Mononuclear cell (primary cell): ENCODE results near the gene TWSG1. TPM values are rescaled to one million over a fixed set of nuclear protein-coding genes. Genes with fewer than 3 reads are reported as not detected.
A peak's percentile ranks its signal among the peaks of the same experiment; 100 is the strongest.

ENCODE experiments used
- H3K27me3 ChIP-seq: 2 replicates; pipeline ENCODE4 v1.6.0; 2011; ENCODE audit warnings: low read length, control low read depth; ENCODE audit not compliant: insufficient read depth
- H3K4me1 ChIP-seq: 2 replicates; pipeline ENCODE4 v1.5.1; 2011; ENCODE audit warnings: mild to moderate bottlenecking, low read length, control low read depth; ENCODE audit not compliant: insufficient read depth
- H3K4me3 ChIP-seq: 2 replicates; pipeline ENCODE4 v1.5.1; 2011; ENCODE audit warnings: mild to moderate bottlenecking, low read length, moderate library complexity
- H3K9me3 ChIP-seq: 2 replicates; pipeline ENCODE4 v1.5.1; 2011; ENCODE audit warnings: low read depth, mild to moderate bottlenecking, control low read depth, low read length
- total RNA-seq: library from RNA; depleted of rRNA; stranded (reverse); fragments of >200 nt; gene quantifications from one replicate; pipeline ENCODE4 v1.2.3, GENCODE V29; 2012

TWSG1 gene
- total RNA-seq, 1 donor, result 9.2 TPM

DNA sequence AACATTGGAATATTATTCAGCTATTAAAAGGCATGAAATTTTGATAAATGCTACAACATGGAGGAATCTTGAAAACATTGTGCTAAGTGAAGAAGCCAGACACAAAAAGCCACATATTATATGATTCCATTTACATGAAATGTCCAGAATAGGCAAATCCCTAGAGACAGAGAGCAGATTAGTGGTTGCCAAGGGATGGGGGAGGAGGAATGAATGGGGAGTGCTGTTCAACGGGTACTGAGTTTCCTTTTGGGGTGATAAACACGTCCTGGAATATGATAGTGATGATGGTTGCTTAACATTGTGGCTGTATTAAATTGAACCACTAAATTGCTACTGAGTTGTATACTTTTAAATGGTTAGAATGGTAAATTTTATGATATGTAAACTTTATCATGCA, 8.9 kb upstream of the TWSG1 start:
- Histone ChIP-seq H3K4me1 (no peaks in the 10 kb centered on the region), H3K9me3 (no peaks in the 10 kb centered on the region), H3K27me3 (no peaks in the 10 kb centered on the region), H3K4me3 (no peak overlapping the region)

DNA sequence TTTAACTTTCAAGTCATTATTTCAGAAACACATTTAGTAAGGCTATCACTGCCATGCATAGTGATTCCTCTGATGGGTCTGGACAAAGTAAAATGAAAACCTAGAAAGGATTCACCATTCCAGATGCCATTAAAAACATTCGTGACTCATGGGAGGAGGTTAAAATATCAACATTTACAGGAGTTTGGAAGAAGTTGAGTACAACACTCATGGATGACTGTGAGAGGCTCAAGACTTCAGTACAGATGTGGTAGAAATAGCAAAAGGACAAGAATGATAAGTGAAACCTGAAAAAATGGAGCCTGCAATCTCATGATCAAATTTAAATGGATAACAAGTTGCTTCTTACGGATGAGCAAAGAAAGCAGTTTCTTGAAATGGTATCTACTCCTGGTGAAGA, 5.8 kb upstream of the TWSG1 start:
- peaks cover 4% of the 10 kb centered on the region for H3K27me3 ChIP-seq
- peaks cover 3% of the 10 kb centered on the region for H3K4me1 ChIP-seq
- no peak overlapping the region for H3K4me3 ChIP-seq
- no peaks in the 10 kb centered on the region for H3K9me3 ChIP-seq

DNA sequence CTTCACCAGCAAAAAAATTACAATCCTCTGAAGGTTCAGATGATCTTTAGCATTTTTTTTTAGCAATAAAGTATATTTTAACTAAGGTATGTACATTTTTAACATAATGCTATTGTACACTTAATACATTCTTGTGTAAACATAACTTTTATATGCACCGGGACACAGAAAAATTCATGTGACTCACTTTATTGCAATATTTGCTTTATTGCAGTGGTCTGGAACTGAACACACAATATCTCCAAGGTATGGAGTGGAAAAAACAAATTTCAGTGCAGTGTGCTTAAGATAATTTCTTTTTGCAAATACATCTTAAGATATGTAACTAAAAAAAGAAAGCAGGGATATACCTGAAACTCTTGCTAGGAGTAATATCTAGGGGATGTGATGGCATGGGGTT, 5.1 kb upstream of the TWSG1 start:
- H3K4me3 ChIP-seq, result no peak overlapping the region
- peaks cover 7% of the 10 kb centered on the region for H3K4me1 ChIP-seq
- no peaks in the 10 kb centered on the region for H3K9me3 ChIP-seq
- peaks cover 4% of the 10 kb centered on the region for H3K27me3 ChIP-seq

DNA sequence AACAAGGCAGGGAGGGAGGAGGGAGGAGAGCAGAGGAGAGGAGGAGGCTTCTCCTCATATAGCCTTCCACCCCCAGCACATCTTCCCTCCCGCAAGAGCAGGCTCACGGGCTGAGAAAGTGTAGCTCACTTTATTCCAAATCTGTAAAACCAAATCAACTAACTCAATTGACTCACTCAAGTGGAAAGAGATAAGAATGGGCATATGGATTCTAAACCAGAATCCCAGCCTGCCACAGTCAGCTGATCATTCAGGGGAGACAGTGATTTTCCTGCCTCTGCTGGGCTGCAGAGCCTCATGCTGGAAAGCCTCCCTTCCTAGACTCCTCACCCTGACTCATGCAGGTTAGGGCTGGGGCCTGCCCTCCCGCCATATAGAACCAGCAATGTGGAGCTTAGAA, 4.2 kb upstream of the TWSG1 start:
- Histone ChIP-seq H3K27me3 (peaks cover 4% of the 10 kb centered on the region), H3K4me1 (peaks cover 12% of the 10 kb centered on the region), H3K4me3 (no peak overlapping the region), H3K9me3 (no peaks in the 10 kb centered on the region)

GRCh38 chr18:9333441-9334328, 888 bp upstream of the TWSG1 start:
- no peaks in the 10 kb centered on the region for H3K9me3 ChIP-seq
- peaks cover 4% of the 10 kb centered on the region for H3K27me3 ChIP-seq
- peaks cover 17% of the 10 kb centered on the region for H3K4me1 ChIP-seq
- H3K4me3 ChIP-seq, result peak overlapping the region; percentile 54

DNA sequence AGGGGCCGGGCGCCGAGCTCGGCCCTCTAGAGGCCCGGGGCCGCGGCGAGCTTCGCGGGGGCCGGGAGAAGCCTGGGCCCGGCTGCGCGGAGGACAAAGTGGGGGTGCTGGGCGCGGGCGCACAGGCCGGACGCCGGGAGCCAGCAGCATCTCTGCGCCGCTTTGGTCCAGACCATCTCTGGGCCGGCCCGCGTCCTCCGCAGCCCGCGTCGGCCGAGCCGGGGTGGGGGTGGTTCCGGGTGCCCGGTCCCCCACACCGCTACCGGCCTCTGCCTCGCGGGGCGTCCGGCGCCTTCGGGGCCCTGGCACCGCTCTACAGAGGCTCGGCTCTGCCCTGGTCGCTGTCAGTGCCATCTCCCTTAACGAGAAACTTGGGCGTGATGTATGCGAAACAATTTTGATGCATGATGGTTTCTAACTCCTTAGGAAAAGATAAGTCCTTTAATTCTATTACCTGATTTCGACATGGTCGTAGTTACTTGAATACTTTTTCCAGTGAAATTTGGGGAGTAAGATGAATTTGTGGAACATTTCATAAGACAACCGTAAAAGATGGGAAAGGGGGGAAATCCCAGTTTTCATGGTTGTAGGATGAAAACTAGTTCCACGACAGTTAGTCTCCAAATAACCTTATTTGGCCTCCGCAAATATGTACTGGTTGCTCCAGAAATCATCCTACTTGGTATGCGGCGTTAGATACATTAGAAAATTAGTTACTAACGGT, 562 bp downstream of the TWSG1 start:
- H3K27me3 ChIP-seq, result peaks cover 4% of the 10 kb centered on the region
- peak overlapping the region; percentile 65 for H3K4me3 ChIP-seq
- H3K9me3 ChIP-seq, result no peaks in the 10 kb centered on the region
- H3K4me1 ChIP-seq, result peaks cover 17% of the 10 kb centered on the region

DNA sequence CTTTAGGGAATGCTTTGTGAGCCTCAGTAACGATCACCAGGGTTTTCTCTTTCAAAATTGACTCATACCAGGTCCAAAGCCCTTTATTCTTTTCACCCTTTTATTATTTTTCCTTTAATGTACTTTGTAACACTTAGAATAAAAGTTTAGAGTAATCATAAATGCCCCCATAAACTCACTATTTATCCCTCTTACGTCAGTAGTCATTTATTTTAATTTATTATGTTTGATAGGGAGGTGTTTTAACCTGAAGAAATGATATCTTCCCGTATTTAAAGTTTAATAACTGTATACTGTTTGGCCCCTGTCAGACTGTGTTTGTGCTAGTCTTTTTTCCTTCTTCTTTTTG, 1.1 kb downstream of the TWSG1 start:
- peak overlapping the region; percentile 65 for H3K4me3 ChIP-seq
- peaks cover 4% of the 10 kb centered on the region for H3K27me3 ChIP-seq
- H3K9me3 ChIP-seq, result no peaks in the 10 kb centered on the region
- peaks cover 17% of the 10 kb centered on the region for H3K4me1 ChIP-seq

- no peaks in the 10 kb centered on the region for H3K9me3 ChIP-seq
- H3K27me3 ChIP-seq, result peaks cover 4% of the 10 kb centered on the region
- no peak overlapping the region for H3K4me3 ChIP-seq
- H3K4me1 ChIP-seq, result peaks cover 17% of the 10 kb centered on the region
Observed at GRCh38 chr18:9336827-9337226, 2.3 kb downstream of the TWSG1 start.

GRCh38 chr18:9337873-9338272, 3.3 kb downstream of the TWSG1 start:
- Histone ChIP-seq H3K27me3 (peaks cover 4% of the 10 kb centered on the region), H3K4me3 (no peak overlapping the region), H3K4me1 (peaks cover 17% of the 10 kb centered on the region), H3K9me3 (no peaks in the 10 kb centered on the region)

DNA sequence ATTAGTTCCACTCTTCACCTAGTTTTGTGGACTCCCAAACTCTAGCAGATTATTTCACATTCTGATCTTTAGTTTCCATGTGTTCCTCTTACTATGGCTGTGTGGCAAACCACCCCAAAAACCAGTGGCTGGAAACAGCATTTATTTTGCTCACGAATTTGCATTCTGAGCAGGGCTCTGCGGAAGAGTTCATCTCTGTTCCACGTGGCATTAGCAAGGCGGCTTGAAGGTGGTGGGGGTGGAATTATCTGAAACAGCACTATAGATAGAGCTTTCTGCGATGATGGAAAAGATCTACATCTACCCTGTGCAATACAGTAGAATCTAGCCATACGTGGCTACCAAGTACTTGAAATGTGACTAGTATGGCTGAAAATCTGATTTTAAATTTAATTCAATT, 5.9 kb downstream of the TWSG1 start:
- no peaks in the 10 kb centered on the region for H3K27me3 ChIP-seq

DNA sequence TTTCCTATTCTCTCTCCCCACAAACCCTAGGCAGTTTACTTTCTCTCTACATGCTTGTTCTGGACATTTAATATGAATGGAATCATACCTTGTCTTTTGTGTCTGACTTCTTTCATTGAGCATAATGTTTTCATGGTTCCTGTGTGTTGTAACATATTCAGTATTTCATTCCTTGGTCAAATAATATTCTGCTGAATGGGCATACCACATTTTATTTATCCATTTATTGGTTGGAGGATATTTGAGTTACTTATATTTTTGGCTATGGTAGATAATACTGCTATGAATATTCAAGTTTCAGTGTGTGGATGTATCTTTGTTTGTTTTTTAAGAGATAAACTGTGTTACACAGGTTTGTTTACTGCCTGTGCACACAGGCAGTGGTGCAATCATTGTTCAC, 9.0 kb downstream of the TWSG1 start:
- H3K4me1 ChIP-seq, result no peaks in the 10 kb centered on the region
- no peaks in the 10 kb centered on the region for H3K27me3 ChIP-seq
- no peak overlapping the region for H3K4me3 ChIP-seq
- no peaks in the 10 kb centered on the region for H3K9me3 ChIP-seq

More for the DNA sequence above, 5.9 kb downstream of the TWSG1 start:
- Histone ChIP-seq H3K9me3 (no peaks in the 10 kb centered on the region), H3K4me3 (no peak overlapping the region), H3K4me1 (peaks cover 5% of the 10 kb centered on the region)

DNA sequence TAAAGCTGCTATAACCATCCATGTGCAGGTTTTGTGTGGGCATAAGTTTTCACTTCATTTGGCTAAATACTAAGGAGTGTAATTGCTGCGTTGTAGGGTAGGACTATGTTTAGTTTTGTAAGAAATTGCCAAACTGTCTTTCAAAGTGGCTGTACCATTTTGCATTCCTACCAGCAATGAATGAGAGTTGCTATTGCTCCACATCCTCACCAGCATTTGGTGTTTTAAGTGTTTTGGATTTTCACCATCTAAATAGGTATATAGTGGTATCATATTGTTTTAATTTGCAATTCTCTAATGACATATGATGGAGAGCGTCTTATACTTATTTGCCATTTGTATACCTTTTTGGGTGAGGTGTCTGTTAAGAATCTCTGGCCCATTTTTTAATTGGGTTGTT, 12.2 kb downstream of the TWSG1 start:
- Histone ChIP-seq H3K9me3 (no peaks in the 10 kb centered on the region), H3K4me1 (no peaks in the 10 kb centered on the region), H3K27me3 (no peaks in the 10 kb centered on the region), H3K4me3 (no peak overlapping the region)

GRCh38 chr18:9348079-9348671, 13.6 kb downstream of the TWSG1 start:
- Histone ChIP-seq H3K27me3 (no peaks in the 10 kb centered on the region), H3K9me3 (no peaks in the 10 kb centered on the region), H3K4me3 (no peak overlapping the region), H3K4me1 (no peaks in the 10 kb centered on the region)

- Histone ChIP-seq H3K9me3 (no peaks in the 10 kb centered on the region), H3K4me3 (no peak overlapping the region), H3K27me3 (no peaks in the 10 kb centered on the region), H3K4me1 (no peaks in the 10 kb centered on the region)
Observed at GRCh38 chr18:9348766-9349165, 14.2 kb downstream of the TWSG1 start.

DNA sequence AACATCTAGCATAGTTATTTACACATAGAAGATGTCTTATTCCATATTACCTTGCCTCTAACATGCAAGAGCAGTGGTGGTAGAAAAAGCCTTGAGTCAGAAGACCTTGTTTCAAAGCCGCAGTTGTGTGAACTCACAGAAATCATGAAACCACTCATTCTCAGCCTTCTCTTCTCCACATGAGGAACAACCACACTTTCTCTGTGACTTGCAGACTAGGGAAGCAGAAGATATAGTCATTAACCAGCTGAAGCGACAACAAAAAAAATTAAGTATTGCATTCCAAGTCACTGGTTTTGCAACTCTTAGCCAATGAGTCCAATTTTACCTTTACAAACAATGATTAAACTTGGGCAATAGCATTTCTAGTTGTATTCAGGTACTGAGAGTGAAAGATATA, 19.0 kb downstream of the TWSG1 start:
- Histone ChIP-seq H3K4me1 (no peaks in the 10 kb centered on the region), H3K9me3 (no peaks in the 10 kb centered on the region), H3K27me3 (no peaks in the 10 kb centered on the region), H3K4me3 (no peak overlapping the region)
